Measurements from ENCODE around the gene SH2D3C.
"Not testable (repeated sequence)": the region's sequence is repeated elsewhere in the genome, so short reads cannot be mapped to it uniquely, and the experiment has no call there.

Gene SH2D3C

GRCh38 chr9:127783111-127784008, 4.9 kb upstream of the SH2D3C start:
- Histone ChIP-seq H3K4me1 (ENCODE audit: control insufficient read depth, insufficient read depth, low read length, unreplicated experiment) (peaks cover 17% of the 10 kb centered on the region), H2AFZ (ENCODE audit: low read length, unreplicated experiment) (no peak overlapping the region), H3K36me3 (ENCODE audit: insufficient read depth, low read length) (peaks cover 10% of the 10 kb centered on the region; the same call in 1 of the 2 replicates), H3K79me2 (ENCODE audit: control insufficient read depth, insufficient read depth, low read length, unreplicated experiment) (peaks cover 25% of the 10 kb centered on the region), H3K4me3 (ENCODE audit: low read depth, low read length) (no peak overlapping the region), H3K27ac (ENCODE audit: low read depth, low read length) (no peak overlapping the region), H3K27me3 (ENCODE audit: insufficient read depth, low read length) (no peaks in the 10 kb centered on the region)

- H3K4me1 ChIP-seq (ENCODE audit: control insufficient read depth, insufficient read depth, low read length, unreplicated experiment) = peaks cover 7% of the 10 kb centered on the region
- H3K36me3 ChIP-seq (ENCODE audit: insufficient read depth, low read length) = no peaks in the 10 kb centered on the region
- H3K27ac ChIP-seq (ENCODE audit: low read depth, low read length) = no peak overlapping the region
These were observed 3.3 kb upstream of the SH2D3C start for GRCh38 chr9:127781806-127782205.

GRCh38 chr9:127780909-127781308, 2.4 kb upstream of the SH2D3C start:
- not testable (repeated sequence) for H3K27me3 ChIP-seq (ENCODE audit: insufficient read depth, low read length); H2AFZ ChIP-seq (ENCODE audit: low read length, unreplicated experiment); H3K79me2 ChIP-seq (ENCODE audit: control insufficient read depth, insufficient read depth, low read length, unreplicated experiment); H3K4me3 ChIP-seq (ENCODE audit: low read depth, low read length); H3K36me3 ChIP-seq (ENCODE audit: insufficient read depth, low read length); H3K27ac ChIP-seq (ENCODE audit: low read depth, low read length); H3K4me1 ChIP-seq (ENCODE audit: control insufficient read depth, insufficient read depth, low read length, unreplicated experiment)

More at GRCh38 chr9:127781806-127782205, 3.3 kb upstream of the SH2D3C start:
- Histone ChIP-seq H3K79me2 (ENCODE audit: control insufficient read depth, insufficient read depth, low read length, unreplicated experiment) (peaks cover 10% of the 10 kb centered on the region), H3K4me3 (ENCODE audit: low read depth, low read length) (no peak overlapping the region), H3K27me3 (ENCODE audit: insufficient read depth, low read length) (no peaks in the 10 kb centered on the region), H2AFZ (ENCODE audit: low read length, unreplicated experiment) (no peak overlapping the region)

GRCh38 chr9:127780126-127780885, 1.8 kb upstream of the SH2D3C start:
- no peak overlapping the region for H2AFZ ChIP-seq (ENCODE audit: low read length, unreplicated experiment)
- H3K36me3 ChIP-seq (ENCODE audit: insufficient read depth, low read length) = no peaks in the 10 kb centered on the region
- no peak overlapping the region for H3K27ac ChIP-seq (ENCODE audit: low read depth, low read length)
- H3K4me1 ChIP-seq (ENCODE audit: control insufficient read depth, insufficient read depth, low read length, unreplicated experiment) = peaks cover 7% of the 10 kb centered on the region
- H3K27me3 ChIP-seq (ENCODE audit: insufficient read depth, low read length) = no peaks in the 10 kb centered on the region
- H3K4me3 ChIP-seq (ENCODE audit: low read depth, low read length) = no peak overlapping the region
- H3K79me2 ChIP-seq (ENCODE audit: control insufficient read depth, insufficient read depth, low read length, unreplicated experiment) = no peaks in the 10 kb centered on the region

GRCh38 chr9:127779136-127779981, 893 bp upstream of the SH2D3C start:
- H3K79me2 ChIP-seq (ENCODE audit: control insufficient read depth, insufficient read depth, low read length, unreplicated experiment) = no peaks in the 10 kb centered on the region
- peaks cover 7% of the 10 kb centered on the region for H3K4me1 ChIP-seq (ENCODE audit: control insufficient read depth, insufficient read depth, low read length, unreplicated experiment)
- no peak overlapping the region for H2AFZ ChIP-seq (ENCODE audit: low read length, unreplicated experiment)
- no peaks in the 10 kb centered on the region for H3K36me3 ChIP-seq (ENCODE audit: insufficient read depth, low read length)
- no peaks in the 10 kb centered on the region for H3K27me3 ChIP-seq (ENCODE audit: insufficient read depth, low read length)
- no peak overlapping the region for H3K27ac ChIP-seq (ENCODE audit: low read depth, low read length)
- no peak overlapping the region for H3K4me3 ChIP-seq (ENCODE audit: low read depth, low read length)

GRCh38 chr9:127777368-127777980, 992 bp downstream of the SH2D3C start:
- Histone ChIP-seq H3K79me2 (ENCODE audit: control insufficient read depth, insufficient read depth, low read length, unreplicated experiment) (no peaks in the 10 kb centered on the region), H3K36me3 (ENCODE audit: insufficient read depth, low read length) (no peaks in the 10 kb centered on the region), H3K4me1 (ENCODE audit: control insufficient read depth, insufficient read depth, low read length, unreplicated experiment) (peaks cover 7% of the 10 kb centered on the region), H3K27ac (ENCODE audit: low read depth, low read length) (no peak overlapping the region), H3K4me3 (ENCODE audit: low read depth, low read length) (no peak overlapping the region), H3K27me3 (ENCODE audit: insufficient read depth, low read length) (no peaks in the 10 kb centered on the region), H2AFZ (ENCODE audit: low read length, unreplicated experiment) (no peak overlapping the region)

- Histone ChIP-seq H3K27ac (ENCODE audit: low read depth, low read length) (no peak overlapping the region), H3K4me3 (ENCODE audit: low read depth, low read length) (no peak overlapping the region), H3K79me2 (ENCODE audit: control insufficient read depth, insufficient read depth, low read length, unreplicated experiment) (no peaks in the 10 kb centered on the region), H3K36me3 (ENCODE audit: insufficient read depth, low read length) (no peaks in the 10 kb centered on the region), H3K27me3 (ENCODE audit: insufficient read depth, low read length) (no peaks in the 10 kb centered on the region), H3K4me1 (ENCODE audit: control insufficient read depth, insufficient read depth, low read length, unreplicated experiment) (peaks cover 6% of the 10 kb centered on the region), H2AFZ (ENCODE audit: low read length, unreplicated experiment) (no peak overlapping the region)
These were observed 1.6 kb downstream of the SH2D3C start for GRCh38 chr9:127776924-127777289.

GRCh38 chr9:127776195-127776923, 2.1 kb downstream of the SH2D3C start:
- H3K27me3 ChIP-seq (ENCODE audit: insufficient read depth, low read length) = no peaks in the 10 kb centered on the region
- H3K27ac ChIP-seq (ENCODE audit: low read depth, low read length) = no peak overlapping the region
- no peak overlapping the region for H2AFZ ChIP-seq (ENCODE audit: low read length, unreplicated experiment)
- H3K36me3 ChIP-seq (ENCODE audit: insufficient read depth, low read length) = no peaks in the 10 kb centered on the region
- no peaks in the 10 kb centered on the region for H3K79me2 ChIP-seq (ENCODE audit: control insufficient read depth, insufficient read depth, low read length, unreplicated experiment)
- no peak overlapping the region for H3K4me3 ChIP-seq (ENCODE audit: low read depth, low read length)
- H3K4me1 ChIP-seq (ENCODE audit: control insufficient read depth, insufficient read depth, low read length, unreplicated experiment) = peaks cover under 1% of the 10 kb centered on the region

- Histone ChIP-seq H3K27ac (ENCODE audit: low read depth, low read length) (no peak overlapping the region), H3K79me2 (ENCODE audit: control insufficient read depth, insufficient read depth, low read length, unreplicated experiment) (no peaks in the 10 kb centered on the region), H2AFZ (ENCODE audit: low read length, unreplicated experiment) (no peak overlapping the region), H3K4me1 (ENCODE audit: control insufficient read depth, insufficient read depth, low read length, unreplicated experiment) (peaks cover 6% of the 10 kb centered on the region), H3K36me3 (ENCODE audit: insufficient read depth, low read length) (no peaks in the 10 kb centered on the region), H3K27me3 (ENCODE audit: insufficient read depth, low read length) (no peaks in the 10 kb centered on the region), H3K4me3 (ENCODE audit: low read depth, low read length) (no peak overlapping the region)
These were observed 4.5 kb downstream of the SH2D3C start for GRCh38 chr9:127773981-127774380.
